ENCODE results near the gene CXCL17. TPM values are rescaled to one million over a fixed set of nuclear protein-coding genes. Genes with fewer than 3 reads are reported as not detected.

Gene CXCL17
- total RNA-seq, 4 donors from 2014 or later: not detected

- no peaks in the 10 kb centered on the region for H3K4me1 ChIP-seq
- no peak overlapping the region for H3K4me3 ChIP-seq
- DNase-seq: no peak
- H3K27ac ChIP-seq: no peak overlapping the region
- TF ChIP-seq CTCF (IDR thresholded peaks at IDR 0.05) (no peak), POLR2A (IDR thresholded peaks at IDR 0.05) (no peak)
- no peaks in the 10 kb centered on the region for H3K9me3 ChIP-seq
- intact Hi-C loops (cut with DNase I; ENCODE audit: low total_unique reads): no loop called here
- H3K27me3 ChIP-seq: no peaks in the 10 kb centered on the region
- no peaks in the 10 kb centered on the region for H3K36me3 ChIP-seq
Observed at GRCh38 chr19:42475366-42475765, 32.6 kb upstream of the CXCL17 start.

- intact Hi-C loops (cut with DNase I; ENCODE audit: low total_unique reads): no loop called here
- Histone ChIP-seq H3K36me3 (no peaks in the 10 kb centered on the region), H3K27ac (no peak overlapping the region), H3K4me3 (no peak overlapping the region), H3K27me3 (no peaks in the 10 kb centered on the region), H3K4me1 (no peaks in the 10 kb centered on the region), H3K9me3 (no peaks in the 10 kb centered on the region)
- TF ChIP-seq CTCF (IDR thresholded peaks at IDR 0.05): no peak
- TF ChIP-seq POLR2A (IDR thresholded peaks at IDR 0.05): no peak
- DNase-seq: no peak
Observed at GRCh38 chr19:42474743-42475142, 32.0 kb upstream of the CXCL17 start.

DNA sequence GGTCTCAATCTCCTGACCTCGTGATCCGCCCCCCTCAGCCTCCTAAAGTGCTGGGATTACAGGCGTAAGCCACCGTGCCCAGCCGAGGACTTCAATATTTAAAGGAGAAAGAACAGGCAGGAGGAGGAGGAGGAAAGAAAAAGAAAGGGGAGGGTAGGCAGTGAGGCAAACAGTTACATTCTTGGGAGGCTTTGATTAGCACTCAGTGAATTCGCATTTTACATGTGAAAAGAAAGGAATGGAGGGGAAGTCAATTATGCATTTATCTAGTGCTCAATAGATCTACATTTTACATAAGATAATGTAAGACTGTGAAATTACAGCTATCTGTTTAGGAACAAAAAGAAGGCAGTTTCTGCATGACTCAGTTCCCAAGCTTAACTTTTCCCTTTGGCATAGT is 30.9 kb upstream of the CXCL17 start:
- H3K4me3 ChIP-seq: no peak overlapping the region
- TF ChIP-seq CTCF (IDR thresholded peaks at IDR 0.05): no peak
- no peak for TF ChIP-seq POLR2A (IDR thresholded peaks at IDR 0.05)
- H3K27me3 ChIP-seq: no peaks in the 10 kb centered on the region
- DNase-seq: no peak
- H3K4me1 ChIP-seq: no peaks in the 10 kb centered on the region
- no peaks in the 10 kb centered on the region for H3K36me3 ChIP-seq
- H3K9me3 ChIP-seq: no peaks in the 10 kb centered on the region
- intact Hi-C loops (cut with DNase I; ENCODE audit: low total_unique reads): no loop called here
- no peak overlapping the region for H3K27ac ChIP-seq

GRCh38 chr19:42472402-42473147 is 29.8 kb upstream of the CXCL17 start:
- Histone ChIP-seq H3K4me3 (no peak overlapping the region), H3K27me3 (no peaks in the 10 kb centered on the region), H3K36me3 (no peaks in the 10 kb centered on the region), H3K27ac (no peak overlapping the region), H3K4me1 (no peaks in the 10 kb centered on the region), H3K9me3 (no peaks in the 10 kb centered on the region)
- intact Hi-C loops (cut with DNase I; ENCODE audit: low total_unique reads): no loop called here
- no peak for TF ChIP-seq POLR2A (IDR thresholded peaks at IDR 0.05)
- no peak for TF ChIP-seq CTCF (IDR thresholded peaks at IDR 0.05)
- DNase-seq: no peak

GRCh38 chr19:42471554-42472249 is 29.0 kb upstream of the CXCL17 start:
- Histone ChIP-seq H3K27me3 (no peaks in the 10 kb centered on the region), H3K36me3 (no peaks in the 10 kb centered on the region), H3K9me3 (no peaks in the 10 kb centered on the region), H3K4me1 (no peaks in the 10 kb centered on the region), H3K4me3 (no peak overlapping the region), H3K27ac (no peak overlapping the region)
- DNase-seq: no peak
- no peak for TF ChIP-seq CTCF (IDR thresholded peaks at IDR 0.05)
- no peak for TF ChIP-seq POLR2A (IDR thresholded peaks at IDR 0.05)
- intact Hi-C loops (cut with DNase I; ENCODE audit: low total_unique reads): no loop called here

All from uterus (tissue), 4 donors.